NCI-H2107 treated with DMSO at 0.1 percent for 48 hours (cell line): Measurements from ENCODE around the gene LCORL.
"Not testable (repeated sequence)": the region's sequence is repeated elsewhere in the genome, so short reads cannot be mapped to it uniquely, and the experiment has no call there.

ENCODE experiments used
- DNase-seq: peaks from one replicate; lab custom pipeline; 2025; ENCODE audit not compliant: unreplicated experiment; lab: John Stamatoyannopoulos, UW

LCORL gene

DNA sequence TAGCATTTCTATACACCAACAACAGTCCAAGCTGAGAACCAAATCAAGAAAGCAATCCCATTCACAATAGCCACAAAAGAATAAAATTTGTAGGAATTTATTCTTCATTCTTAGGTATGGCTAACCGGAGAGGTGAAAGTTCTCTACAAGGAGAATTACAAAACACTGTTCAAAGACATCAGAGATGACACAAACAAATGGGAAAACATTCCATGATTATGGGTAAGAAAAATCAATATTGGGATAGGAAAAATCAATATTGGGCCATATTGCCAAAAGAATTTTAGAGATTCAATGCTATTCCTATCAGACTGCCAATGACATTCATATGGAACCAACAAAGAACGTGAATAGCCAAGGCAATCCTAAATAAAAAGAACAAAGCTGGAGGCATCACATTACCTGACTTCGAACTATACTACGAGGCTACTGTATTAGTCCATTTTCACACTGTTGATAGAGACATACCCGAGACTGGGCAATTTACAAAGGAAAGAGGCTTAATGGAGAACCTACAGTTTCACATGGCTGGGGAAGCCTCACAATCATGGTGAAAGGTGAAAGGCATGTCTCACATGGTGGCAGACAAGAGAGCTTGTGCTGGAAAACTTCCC lies 161.7 kb downstream of the LCORL start:
- no peak for DNase-seq

DNA sequence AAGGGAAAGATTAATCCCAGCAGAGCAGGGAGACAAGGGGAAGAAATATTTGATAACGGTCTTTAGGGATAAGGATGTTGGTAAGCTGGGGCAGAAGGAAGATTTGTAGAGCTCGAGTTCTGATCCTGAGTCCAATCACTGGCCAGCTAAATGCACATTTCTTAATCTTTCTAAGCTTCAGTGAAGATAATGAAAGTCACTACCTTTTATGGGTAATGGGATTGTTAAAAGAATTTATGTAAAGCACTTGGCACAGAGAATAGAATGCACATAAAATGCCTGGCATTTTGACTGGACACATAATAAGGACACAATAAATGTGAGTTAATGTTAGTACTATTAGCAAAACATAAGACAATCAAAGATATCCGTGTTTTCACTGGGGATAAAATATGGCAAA lies 167.5 kb downstream of the LCORL start:
- no peak for DNase-seq

DNA sequence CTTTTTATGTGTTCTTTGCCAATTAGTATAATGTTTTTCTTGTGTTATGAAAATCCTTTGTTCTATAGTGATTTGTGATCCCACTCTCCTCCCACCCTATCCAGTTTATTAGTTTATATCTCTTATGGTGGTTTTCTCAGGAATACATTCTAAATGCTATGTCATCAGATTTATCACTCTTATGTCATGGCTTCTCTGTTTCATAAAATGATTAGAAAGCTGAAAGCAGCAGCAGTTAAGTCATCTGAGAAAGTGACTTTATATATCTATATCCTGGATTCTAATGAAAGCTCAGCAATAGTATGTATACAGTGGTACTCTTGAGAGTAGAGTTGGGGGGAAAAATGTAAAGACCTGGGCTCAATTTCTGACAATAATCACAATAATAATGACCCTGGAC lies 169.6 kb downstream of the LCORL start:
- DNase-seq, result no peak

GRCh38 chr4:17850295-17850694 lies 171.3 kb downstream of the LCORL start:
- not testable (repeated sequence) for DNase-seq

DNA sequence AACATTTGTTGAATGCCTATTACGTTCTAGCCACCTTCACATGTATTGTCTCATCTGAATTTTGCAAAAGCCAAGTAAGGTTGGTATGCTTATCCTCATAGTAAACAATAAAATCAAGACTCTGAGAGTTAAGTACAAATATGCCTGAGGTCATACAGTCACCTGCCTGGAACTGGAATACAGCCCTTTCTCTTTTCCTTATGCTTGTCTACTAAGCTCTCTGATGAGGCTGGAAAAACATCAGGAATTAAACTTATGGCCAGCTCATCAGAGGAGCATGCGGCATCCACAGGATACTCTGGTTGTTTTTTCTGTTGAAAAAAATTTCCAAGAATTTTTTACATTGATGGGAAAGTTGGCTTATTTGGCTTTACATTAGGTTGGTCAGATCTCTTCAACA lies 175.3 kb downstream of the LCORL start:
- DNase-seq, result no peak

- no peak for DNase-seq
These were observed 197.5 kb downstream of the LCORL start for GRCh38 chr4:17823871-17824669.

GRCh38 chr4:17817027-17817426 lies 204.5 kb downstream of the LCORL start:
- DNase-seq, result no peak

DNA sequence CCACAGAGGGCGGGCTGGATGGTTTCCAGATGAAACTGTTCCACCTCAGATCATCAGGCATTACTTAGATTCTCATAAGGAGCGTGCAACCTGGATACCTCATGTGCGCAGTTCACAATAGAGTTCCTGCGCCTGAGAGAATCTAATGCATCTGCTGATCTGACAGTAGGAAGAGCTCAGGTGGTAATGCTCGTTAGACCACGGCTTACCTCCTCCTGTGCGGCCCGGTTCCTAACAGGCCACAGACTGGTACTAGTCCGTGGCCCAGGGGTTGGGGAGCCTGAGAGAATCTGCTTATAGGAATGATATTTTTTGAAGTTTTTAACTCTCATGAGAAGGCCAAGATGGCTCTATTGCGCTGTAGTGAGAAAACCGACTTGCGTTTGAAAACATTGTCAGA lies 205.4 kb downstream of the LCORL start:
- no peak for DNase-seq

DNA sequence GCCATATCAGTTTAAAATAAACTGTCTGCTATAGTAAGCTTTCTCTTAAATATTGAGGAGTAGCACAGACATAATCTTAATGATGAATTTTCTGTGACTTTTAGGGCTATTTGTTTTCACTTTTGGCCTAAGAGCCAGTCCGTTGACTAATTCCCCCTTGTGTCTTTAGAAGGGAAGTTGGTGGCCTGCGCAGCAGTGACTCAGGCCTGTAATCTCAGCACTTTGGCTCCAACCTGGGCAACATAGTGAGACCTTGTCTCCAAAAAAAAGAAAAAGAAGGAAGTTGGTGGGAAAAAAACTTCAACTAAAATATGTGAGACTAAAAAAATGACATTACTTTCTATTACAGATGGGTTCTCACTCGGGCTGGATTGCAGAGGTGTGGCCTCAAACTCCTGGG lies 207.4 kb downstream of the LCORL start:
- DNase-seq, result no peak

DNA sequence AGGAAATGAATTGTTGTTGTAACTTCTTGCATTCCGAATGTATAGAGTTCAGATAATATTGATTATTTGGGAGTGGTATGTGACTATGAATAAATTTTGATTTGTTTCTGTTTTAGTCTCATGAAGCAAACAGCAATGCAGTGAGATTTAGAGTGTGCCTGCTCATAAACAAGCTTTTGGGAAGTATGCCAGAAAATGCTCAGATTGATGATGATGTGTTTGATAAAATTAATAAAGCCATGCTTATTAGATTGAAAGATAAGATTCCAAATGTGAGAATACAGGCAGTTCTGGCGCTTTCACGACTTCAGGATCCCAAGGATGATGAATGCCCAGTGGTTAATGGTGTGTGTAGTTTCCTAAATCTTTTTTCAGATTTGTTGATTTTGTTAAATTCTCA lies 208.8 kb downstream of the LCORL start:
- no peak for DNase-seq

DNA sequence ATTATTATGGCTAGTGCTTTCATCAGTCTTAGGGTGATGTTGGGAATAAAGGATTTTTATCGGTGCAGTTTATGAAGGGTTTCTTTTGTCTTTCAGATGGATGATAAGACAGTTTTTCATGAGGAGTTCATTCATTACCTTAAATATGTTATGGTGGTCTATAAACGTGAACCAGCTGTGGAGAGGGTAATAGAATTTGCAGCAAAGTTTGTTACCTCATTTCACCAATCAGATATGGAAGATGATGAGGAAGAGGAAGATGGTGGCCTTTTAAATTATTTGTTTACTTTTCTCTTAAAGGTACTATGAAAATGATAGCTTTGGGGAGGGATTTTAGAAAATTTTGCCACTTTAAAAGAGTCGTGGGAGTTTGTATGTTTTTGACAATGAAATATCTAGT lies 209.4 kb downstream of the LCORL start:
- DNase-seq, result no peak

GRCh38 chr4:17811078-17811603 lies 210.4 kb downstream of the LCORL start:
- no peak for DNase-seq

- peak; percentile 77 for DNase-seq
These were observed 211.1 kb downstream of the LCORL start, which contains the start of the genes DCAF16 and NCAPG for GRCh38 chr4:17810260-17811077. Gene DCAF16 (minus strand): TSS chr4:17810757. CDS start chr4:17804141, 6,616 bp downstream. Gene NCAPG (plus strand): TSS chr4:17810979. CDS start chr4:17811078, 99 bp downstream.

DNA sequence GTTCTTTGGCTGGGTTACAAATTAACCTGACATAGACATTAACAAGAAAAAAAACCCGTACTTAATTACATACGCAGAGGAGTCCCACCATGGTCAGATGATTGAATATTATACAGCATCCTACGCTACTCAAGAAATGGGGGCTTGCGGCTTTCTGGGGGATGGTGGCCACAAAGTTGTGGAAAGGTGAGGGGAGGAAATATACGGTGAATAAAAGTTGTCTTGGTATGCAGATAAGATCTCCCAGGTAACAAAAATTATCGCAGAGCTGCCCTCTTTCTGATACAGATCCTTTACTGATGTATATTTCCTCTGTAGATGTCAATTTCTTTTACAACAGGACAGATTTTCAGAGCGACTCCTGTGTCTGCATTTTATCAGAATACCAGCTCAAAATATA lies 211.9 kb downstream of the LCORL start:
- no peak for DNase-seq

DNA sequence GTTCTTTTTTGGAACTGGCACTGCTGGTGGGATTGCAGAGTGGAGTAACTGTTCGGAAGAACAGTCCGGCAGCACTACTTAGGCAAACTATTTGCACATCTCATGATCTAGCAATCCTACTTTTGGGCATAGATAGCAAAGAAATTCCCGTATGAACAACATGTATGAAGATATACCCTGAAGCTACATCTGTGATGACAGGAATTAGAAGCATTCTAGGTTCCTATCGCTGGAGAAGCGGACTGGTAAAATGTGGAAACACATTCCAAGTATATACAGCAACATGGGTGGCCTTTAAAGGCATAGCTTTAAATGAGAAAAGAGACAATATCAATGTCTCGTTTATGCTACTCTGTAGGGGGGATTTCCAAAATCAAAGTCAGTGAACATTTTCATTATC lies 214.1 kb downstream of the LCORL start:
- DNase-seq, result no peak

DNA sequence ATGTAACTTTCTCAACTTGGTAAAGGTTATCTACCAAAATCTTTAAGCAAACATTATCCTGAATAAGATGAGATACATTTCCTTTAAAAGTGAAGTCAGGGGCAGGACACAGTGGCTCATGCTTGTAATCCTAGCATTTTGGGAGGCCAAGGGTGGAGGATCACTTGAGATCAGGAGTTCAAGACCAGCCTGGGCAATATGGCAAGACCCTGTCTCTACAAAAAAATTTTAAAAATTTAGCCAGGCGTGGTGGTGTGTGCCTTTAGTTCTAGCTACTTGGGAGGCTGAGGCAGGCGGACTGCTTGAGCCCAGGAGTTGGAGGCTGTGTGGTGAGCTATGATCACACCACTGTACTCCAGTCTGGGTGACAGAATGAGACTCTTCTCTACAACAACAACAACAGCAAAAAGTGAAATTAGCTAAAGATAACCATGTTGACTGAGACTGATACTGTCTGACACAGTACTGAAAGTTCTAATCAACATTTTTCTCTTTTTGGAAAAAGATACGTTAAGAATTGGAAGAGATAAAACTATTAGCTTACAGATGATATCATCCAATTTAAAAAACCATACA lies 215.9 kb downstream of the LCORL start:
- no peak for DNase-seq

DNA sequence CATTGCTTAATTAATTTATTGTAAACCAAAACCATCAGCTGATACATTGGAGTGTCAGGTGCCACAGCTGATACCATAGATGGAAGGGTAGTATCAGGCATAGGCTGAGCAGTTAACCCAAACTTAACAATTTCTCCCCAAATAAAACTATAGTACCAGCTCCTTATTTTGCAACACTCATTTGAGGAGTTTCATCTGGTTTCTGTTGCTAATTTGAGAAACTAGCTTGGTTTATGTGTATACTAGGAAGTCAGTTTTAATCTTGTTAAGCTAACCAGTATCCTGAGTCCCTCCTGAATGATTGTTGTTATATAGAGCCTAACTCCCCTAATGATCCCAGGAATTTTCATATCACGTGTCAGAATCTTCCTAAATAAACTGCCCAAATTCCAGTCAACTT lies 223.7 kb downstream of the LCORL start:
- DNase-seq, result no peak

GRCh38 chr4:17794730-17795129 lies 226.8 kb downstream of the LCORL start:
- no peak for DNase-seq
